Measurements from ENCODE around the gene KDM4B. TPM values are rescaled to one million over a fixed set of nuclear protein-coding genes. Genes with fewer than 3 reads are reported as not detected.

The KDM4B gene
- total and polyA plus RNA-seq, 9 of the 15 experiments (the other 6 are each of a cell fraction or from before 2014, with no cell fraction given): 0.21 to 29.9 (median 7.3) TPM

DNA sequence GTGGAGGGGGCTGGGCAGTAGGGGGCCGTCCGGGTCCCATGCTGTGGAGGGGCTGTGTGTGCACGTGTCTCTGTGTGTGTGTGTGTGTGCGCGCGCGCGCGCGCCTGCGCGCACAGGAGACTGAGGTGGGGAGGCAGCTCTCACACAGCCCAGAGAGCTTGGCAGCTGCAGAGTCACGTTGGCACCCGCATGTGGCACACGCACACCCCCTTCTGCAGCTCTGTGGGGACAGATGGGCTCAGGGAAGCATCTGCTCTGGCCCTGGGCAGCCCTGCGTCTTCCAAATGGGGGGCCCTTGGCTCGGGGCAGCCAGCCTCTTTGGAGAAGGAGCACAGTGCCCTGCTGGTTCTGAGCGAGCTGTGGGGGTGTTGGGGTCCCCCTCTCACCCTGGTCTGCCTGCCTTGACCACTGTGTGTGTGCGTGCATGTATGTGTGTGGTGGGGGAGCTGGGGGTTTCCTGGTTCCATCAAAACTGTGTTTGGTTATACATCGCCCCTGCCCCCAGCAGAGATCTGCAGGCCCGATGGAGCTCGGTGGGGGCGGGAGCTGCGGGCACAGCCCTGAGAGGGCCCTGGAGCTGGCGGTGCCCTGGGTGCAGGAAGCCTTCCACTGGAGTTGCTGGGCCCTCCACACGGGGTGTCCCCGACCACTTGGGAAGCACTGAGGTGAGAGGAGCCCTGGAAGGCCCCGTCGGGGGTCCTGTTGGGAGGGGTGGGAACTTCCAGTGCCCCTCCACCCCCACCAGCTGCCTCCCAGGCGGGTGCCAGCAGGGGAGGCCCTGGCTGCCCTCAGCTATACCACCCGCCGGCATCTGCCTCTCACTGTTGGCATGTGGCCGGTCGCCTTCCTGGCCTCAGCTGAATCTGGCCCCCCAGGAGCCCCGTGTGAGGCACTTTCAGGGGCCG lies 67.1 kb downstream of the KDM4B start:
- FAIRE-seq: no peak
- ChIA-PET CTCF (ENCODE audit: low intra/inter-chr PET ratio) (no interaction called here), POLR2A (interaction anchor here (0.5 to 1.4 kb wide), 3 partner anchors 49 to 328 kb away, joined by 3 to 6 read pairs (median 3); no protein-coding TSS in a partner anchor)
- intact Hi-C loops (cut with micrococcal nuclease): no loop called here
- Histone ChIP-seq H3K27ac (ENCODE audit: extremely low read depth, low read depth, low read length) (no peak overlapping the region), H2AFZ (ENCODE audit: low read depth, low read length) (no peak overlapping the region), H3K27me3 (ENCODE audit: control insufficient read depth in 2 of 2, insufficient read depth in 2 of 2, low read length in 2 of 2) (no peaks in the 10 kb centered on the region), H3K79me2 (ENCODE audit: control insufficient read depth, insufficient read depth, low read length) (peaks cover 17% of the 10 kb centered on the region; the same call in 2 of the 3 replicates), H3K4me2 (ENCODE audit: insufficient read depth, low read length) (no peak overlapping the region), H3K4me3 (no peak overlapping the region), H3K9me3 (replicated peaks; ENCODE audit: control insufficient read depth, insufficient read depth, low read depth, low read length) (no peaks in the 10 kb centered on the region), H3K9ac (ENCODE audit: insufficient read depth in 1 of 2, low read depth in 2 of 2, low read length in 2 of 2) (no peak overlapping the region; a peak in 1 of 4 replicates), H3K9me1 (ENCODE audit: control insufficient read depth, insufficient read depth, low read length) (peaks cover 4% of the 10 kb centered on the region), H4K20me1 (replicated peaks; ENCODE audit: control insufficient read depth, insufficient read depth, low read length) (peaks cover 15% of the 10 kb centered on the region), H3K36me3 (ENCODE audit: control insufficient read depth, insufficient read depth, low read length) (peaks cover 44% of the 10 kb centered on the region; the same call in 2 of the 3 replicates), H3K4me1 (replicated peaks in 1 of 2; ENCODE audit: control insufficient read depth in 2 of 2, insufficient read depth in 2 of 2, low read length in 2 of 2) (peaks cover 0 to 46% of the 10 kb centered on the region in 2 experiments; a peak in 2 of 5 replicates)
- 91% methylated on average over 21 of the region's 36 CpGs for WGBS (ENCODE audit: insufficient coverage, low coverage, missing lambda C conversion rate)
- DNase-seq (ENCODE audit: extremely low read depth in 1 of 4, low spot score in 3 of 4): no peak
- in situ Hi-C loops (cut with MboI): no loop called here
- ATAC-seq: no peak
- BruUV-seq (replicated peaks): no TSS peak
- 0 out of 2 replicates have a peak, but pooled peaks have one; percentile 19 for TF ChIP-seq POLR2G (IDR thresholded peaks at IDR 0.05; ENCODE audit: low read depth, low read length)
- TF ChIP-seq, protein P1, sequence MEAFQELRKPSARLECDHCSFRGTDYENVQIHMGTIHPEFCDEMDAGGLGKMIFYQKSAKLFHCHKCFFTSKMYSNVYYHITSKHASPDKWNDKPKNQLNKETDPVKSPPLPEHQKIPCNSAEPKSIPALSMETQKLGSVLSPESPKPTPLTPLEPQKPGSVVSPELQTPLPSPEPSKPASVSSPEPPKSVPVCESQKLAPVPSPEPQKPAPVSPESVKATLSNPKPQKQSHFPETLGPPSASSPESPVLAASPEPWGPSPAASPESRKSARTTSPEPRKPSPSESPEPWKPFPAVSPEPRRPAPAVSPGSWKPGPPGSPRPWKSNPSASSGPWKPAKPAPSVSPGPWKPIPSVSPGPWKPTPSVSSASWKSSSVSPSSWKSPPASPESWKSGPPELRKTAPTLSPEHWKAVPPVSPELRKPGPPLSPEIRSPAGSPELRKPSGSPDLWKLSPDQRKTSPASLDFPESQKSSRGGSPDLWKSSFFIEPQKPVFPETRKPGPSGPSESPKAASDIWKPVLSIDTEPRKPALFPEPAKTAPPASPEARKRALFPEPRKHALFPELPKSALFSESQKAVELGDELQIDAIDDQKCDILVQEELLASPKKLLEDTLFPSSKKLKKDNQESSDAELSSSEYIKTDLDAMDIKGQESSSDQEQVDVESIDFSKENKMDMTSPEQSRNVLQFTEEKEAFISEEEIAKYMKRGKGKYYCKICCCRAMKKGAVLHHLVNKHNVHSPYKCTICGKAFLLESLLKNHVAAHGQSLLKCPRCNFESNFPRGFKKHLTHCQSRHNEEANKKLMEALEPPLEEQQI (IDR thresholded peaks at IDR 0.05): no peak
